Nephron progenitor cell (in vitro differentiated cells): ENCODE data around the gene RNF213.

Source experiments
- DNase-seq: peaks from one replicate; pipeline ENCODE4 v3.0.0; 2021
- H3K27ac Mint-ChIP-seq: 2 replicates; pipeline ENCODE4 v1.8.0; 2021; ENCODE audit warnings: mild to moderate bottlenecking, moderate library complexity, mixed read lengths
- H3K27me3 Mint-ChIP-seq: 2 replicates; pipeline ENCODE4 v1.8.0; 2021; ENCODE audit warnings: mild to moderate bottlenecking, low read depth, mixed read lengths; ENCODE audit not compliant: poor library complexity
- H3K36me3 Mint-ChIP-seq: 2 replicates; pipeline ENCODE4 v1.8.0; 2021; ENCODE audit warnings: low read depth, mixed read lengths
- H3K4me1 Mint-ChIP-seq: 2 replicates; pipeline ENCODE4 v1.8.0; 2021; ENCODE audit warnings: mixed read lengths
- H3K4me3 Mint-ChIP-seq: 2 replicates; pipeline ENCODE4 v1.8.0; 2021; ENCODE audit warnings: mild to moderate bottlenecking, moderate library complexity, mixed read lengths
- H3K9me3 Mint-ChIP-seq: 2 replicates; pipeline ENCODE4 v1.8.0; 2021; ENCODE audit warnings: mild to moderate bottlenecking, moderate library complexity, mixed read lengths
- CTCF ChIP-seq: fragments of 200-600 bp; sonication (generic); IDR thresholded peaks from 2 replicates; pipeline ENCODE4 v1.5.0; 2021; ENCODE audit warnings: antibody characterized with exemption

RNF213 gene

GRCh38 chr17:80359422-80360110, 98.9 kb downstream of the RNF213 start:
- Mint-ChIP-seq H3K27me3 (no peaks in the 10 kb centered on the region), H3K9me3 (no peaks in the 10 kb centered on the region), H3K4me3 (no peak overlapping the region), H3K27ac (peak overlapping the region; percentile 48), H3K36me3 (peaks cover 46% of the 10 kb centered on the region), H3K4me1 (no peaks in the 10 kb centered on the region)
- DNase-seq, result no peak
- TF ChIP-seq CTCF, result no peak

- DNase-seq, result no peak
- peak overlapping the region; percentile 54 for H3K27ac Mint-ChIP-seq
- H3K36me3 Mint-ChIP-seq, result peaks cover 46% of the 10 kb centered on the region
- H3K9me3 Mint-ChIP-seq, result no peaks in the 10 kb centered on the region
- H3K27me3 Mint-ChIP-seq, result no peaks in the 10 kb centered on the region
- H3K4me3 Mint-ChIP-seq, result no peak overlapping the region
- TF ChIP-seq CTCF, result no peak
- H3K4me1 Mint-ChIP-seq, result no peaks in the 10 kb centered on the region
These were observed 99.7 kb downstream of the RNF213 start for GRCh38 chr17:80360396-80360795.

GRCh38 chr17:80361495-80362220, 101.0 kb downstream of the RNF213 start:
- peak; percentile 48 for TF ChIP-seq CTCF
- no peaks in the 10 kb centered on the region for H3K4me1 Mint-ChIP-seq
- H3K36me3 Mint-ChIP-seq, result peaks cover 46% of the 10 kb centered on the region
- H3K27ac Mint-ChIP-seq, result no peak overlapping the region
- DNase-seq, result peak; percentile 41
- no peaks in the 10 kb centered on the region for H3K27me3 Mint-ChIP-seq
- H3K4me3 Mint-ChIP-seq, result no peak overlapping the region
- no peaks in the 10 kb centered on the region for H3K9me3 Mint-ChIP-seq

GRCh38 chr17:80362428-80363119, 101.9 kb downstream of the RNF213 start:
- no peak for DNase-seq
- H3K9me3 Mint-ChIP-seq, result no peaks in the 10 kb centered on the region
- no peak for TF ChIP-seq CTCF
- peaks cover 41% of the 10 kb centered on the region for H3K36me3 Mint-ChIP-seq
- H3K4me1 Mint-ChIP-seq, result peaks cover 8% of the 10 kb centered on the region
- no peak overlapping the region for H3K27ac Mint-ChIP-seq
- H3K4me3 Mint-ChIP-seq, result no peak overlapping the region
- no peaks in the 10 kb centered on the region for H3K27me3 Mint-ChIP-seq

GRCh38 chr17:80363120-80363515, 102.5 kb downstream of the RNF213 start:
- H3K4me3 Mint-ChIP-seq, result no peak overlapping the region
- peaks cover 40% of the 10 kb centered on the region for H3K36me3 Mint-ChIP-seq

More at GRCh38 chr17:80363120-80363515, 102.5 kb downstream of the RNF213 start:
- TF ChIP-seq CTCF, result no peak
- Mint-ChIP-seq H3K4me1 (peaks cover 14% of the 10 kb centered on the region), H3K9me3 (no peaks in the 10 kb centered on the region), H3K27me3 (no peaks in the 10 kb centered on the region), H3K27ac (no peak overlapping the region)
- DNase-seq, result no peak
